NOMO-1 treated with dmso at 0.1 percent for 144 hours (cell line): ENCODE results near the gene FARP1.

Experiments used
- DNase-seq: peaks from one replicate; lab custom pipeline; 2025; ENCODE audit not compliant: unreplicated experiment; lab: John Stamatoyannopoulos, UW

Gene FARP1

GRCh38 chr13:98129059-98129746 is 13.7 kb upstream of the FARP1 start:
- no peak for DNase-seq

GRCh38 chr13:98133946-98134345 is 8.9 kb upstream of the FARP1 start:
- DNase-seq: no peak

- no peak for DNase-seq
These were observed 8.0 kb upstream of the FARP1 start for GRCh38 chr13:98134901-98135300.

- DNase-seq: no peak
These were observed 1.8 kb upstream of the FARP1 start for GRCh38 chr13:98141091-98141490.

GRCh38 chr13:98141509-98142379 is 1.1 kb upstream of the FARP1 start:
- no peak for DNase-seq

- no peak for DNase-seq
These were observed 261 bp downstream of the FARP1 start for GRCh38 chr13:98143157-98143553.

- DNase-seq: no peak
These were observed 720 bp downstream of the FARP1 start for GRCh38 chr13:98143601-98144026.

- no peak for DNase-seq
These were observed 1.3 kb downstream of the FARP1 start for GRCh38 chr13:98144027-98144741.

- DNase-seq: no peak
These were observed 2.0 kb downstream of the FARP1 start for GRCh38 chr13:98144801-98145350.

- DNase-seq: no peak
These were observed 4.6 kb downstream of the FARP1 start for GRCh38 chr13:98147521-98147920.

GRCh38 chr13:98150832-98151479 is 8.1 kb downstream of the FARP1 start:
- no peak for DNase-seq

GRCh38 chr13:98155475-98156109 is 12.7 kb downstream of the FARP1 start:
- no peak for DNase-seq

GRCh38 chr13:98156259-98156658 is 13.4 kb downstream of the FARP1 start:
- DNase-seq: no peak

- no peak for DNase-seq
These were observed 14.3 kb downstream of the FARP1 start for GRCh38 chr13:98157188-98157587.

GRCh38 chr13:98157609-98158008 is 14.7 kb downstream of the FARP1 start:
- DNase-seq: no peak

GRCh38 chr13:98158172-98158899 is 15.4 kb downstream of the FARP1 start:
- DNase-seq: no peak

- no peak for DNase-seq
These were observed 20.0 kb downstream of the FARP1 start for GRCh38 chr13:98162935-98163334.

- DNase-seq: no peak
These were observed 26.4 kb downstream of the FARP1 start for GRCh38 chr13:98169331-98169730.

GRCh38 chr13:98171900-98172589 is 29.2 kb downstream of the FARP1 start:
- DNase-seq: no peak
